Measurements from ENCODE around the gene PAX7. TPM values are rescaled to one million over a fixed set of nuclear protein-coding genes. Genes with fewer than 3 reads are reported as not detected.

Gene PAX7
- polyA plus RNA-seq, 2 of the 4 experiments (the other 2 are of a cell fraction): 0.23 to 0.48 TPM

GRCh38 chr1:18786149-18786548 lies 155.5 kb downstream of the PAX7 start:
- FAIRE-seq (no peak), ATAC-seq (no peak), DNase-seq (ENCODE audit: low read depth in 1 of 2, low spot score in 1 of 2) (no peak)
- Histone ChIP-seq H3K4me1 (no peaks in the 10 kb centered on the region), H3K27ac (no peak overlapping the region), H3K4me3 (no peak overlapping the region), H3K9me3 (no peaks in the 10 kb centered on the region), H3K4me2 (no peak overlapping the region)
- TF ChIP-seq CHD4 (IDR thresholded peaks at IDR 0.05; ENCODE audit: borderline replicate concordance) (no peak), EHF (CRISPR knock-in tag; IDR thresholded peaks at IDR 0.05) (no peak), HOXB5 (CRISPR knock-in tag; IDR thresholded peaks at IDR 0.05) (no peak), RARB (CRISPR knock-in tag; IDR thresholded peaks at IDR 0.05) (no peak), RAD21 (conservative IDR thresholded peaks at IDR 0.05 in 1 of 2, IDR thresholded peaks at IDR 0.05 in 1 of 2) (no peak), SMC3 (IDR thresholded peaks at IDR 0.05) (no peak), ZFP36 (IDR thresholded peaks at IDR 0.05; ENCODE audit: borderline replicate concordance, partially characterized antibody) (no peak), MAFK (IDR thresholded peaks at IDR 0.05; ENCODE audit: partially characterized antibody) (no peak), KDM1A (IDR thresholded peaks at IDR 0.05; ENCODE audit: low read depth) (no peak)
- TF ChIP-seq, protein P1, sequence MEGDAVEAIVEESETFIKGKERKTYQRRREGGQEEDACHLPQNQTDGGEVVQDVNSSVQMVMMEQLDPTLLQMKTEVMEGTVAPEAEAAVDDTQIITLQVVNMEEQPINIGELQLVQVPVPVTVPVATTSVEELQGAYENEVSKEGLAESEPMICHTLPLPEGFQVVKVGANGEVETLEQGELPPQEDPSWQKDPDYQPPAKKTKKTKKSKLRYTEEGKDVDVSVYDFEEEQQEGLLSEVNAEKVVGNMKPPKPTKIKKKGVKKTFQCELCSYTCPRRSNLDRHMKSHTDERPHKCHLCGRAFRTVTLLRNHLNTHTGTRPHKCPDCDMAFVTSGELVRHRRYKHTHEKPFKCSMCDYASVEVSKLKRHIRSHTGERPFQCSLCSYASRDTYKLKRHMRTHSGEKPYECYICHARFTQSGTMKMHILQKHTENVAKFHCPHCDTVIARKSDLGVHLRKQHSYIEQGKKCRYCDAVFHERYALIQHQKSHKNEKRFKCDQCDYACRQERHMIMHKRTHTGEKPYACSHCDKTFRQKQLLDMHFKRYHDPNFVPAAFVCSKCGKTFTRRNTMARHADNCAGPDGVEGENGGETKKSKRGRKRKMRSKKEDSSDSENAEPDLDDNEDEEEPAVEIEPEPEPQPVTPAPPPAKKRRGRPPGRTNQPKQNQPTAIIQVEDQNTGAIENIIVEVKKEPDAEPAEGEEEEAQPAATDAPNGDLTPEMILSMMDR (IDR thresholded peaks at IDR 0.05): no peak
- TF ChIP-seq, protein P2, sequence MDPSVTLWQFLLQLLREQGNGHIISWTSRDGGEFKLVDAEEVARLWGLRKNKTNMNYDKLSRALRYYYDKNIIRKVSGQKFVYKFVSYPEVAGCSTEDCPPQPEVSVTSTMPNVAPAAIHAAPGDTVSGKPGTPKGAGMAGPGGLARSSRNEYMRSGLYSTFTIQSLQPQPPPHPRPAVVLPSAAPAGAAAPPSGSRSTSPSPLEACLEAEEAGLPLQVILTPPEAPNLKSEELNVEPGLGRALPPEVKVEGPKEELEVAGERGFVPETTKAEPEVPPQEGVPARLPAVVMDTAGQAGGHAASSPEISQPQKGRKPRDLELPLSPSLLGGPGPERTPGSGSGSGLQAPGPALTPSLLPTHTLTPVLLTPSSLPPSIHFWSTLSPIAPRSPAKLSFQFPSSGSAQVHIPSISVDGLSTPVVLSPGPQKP (IDR thresholded peaks at IDR 0.05; ENCODE audit: low read depth, low read length): no peak
- TF ChIP-seq, protein P3, sequence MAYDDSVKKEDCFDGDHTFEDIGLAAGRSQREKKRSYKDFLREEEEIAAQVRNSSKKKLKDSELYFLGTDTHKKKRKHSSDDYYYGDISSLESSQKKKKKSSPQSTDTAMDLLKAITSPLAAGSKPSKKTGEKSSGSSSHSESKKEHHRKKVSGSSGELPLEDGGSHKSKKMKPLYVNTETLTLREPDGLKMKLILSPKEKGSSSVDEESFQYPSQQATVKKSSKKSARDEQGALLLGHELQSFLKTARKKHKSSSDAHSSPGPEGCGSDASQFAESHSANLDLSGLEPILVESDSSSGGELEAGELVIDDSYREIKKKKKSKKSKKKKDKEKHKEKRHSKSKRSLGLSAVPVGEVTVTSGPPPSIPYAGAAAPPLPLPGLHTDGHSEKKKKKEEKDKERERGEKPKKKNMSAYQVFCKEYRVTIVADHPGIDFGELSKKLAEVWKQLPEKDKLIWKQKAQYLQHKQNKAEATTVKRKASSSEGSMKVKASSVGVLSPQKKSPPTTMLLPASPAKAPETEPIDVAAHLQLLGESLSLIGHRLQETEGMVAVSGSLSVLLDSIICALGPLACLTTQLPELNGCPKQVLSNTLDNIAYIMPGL (CRISPR knock-in tag; IDR thresholded peaks at IDR 0.05; ENCODE audit: borderline replicate concordance): no peak
- 90% methylated on average over 3 of the region's 3 CpGs for WGBS (ENCODE audit: missing lambda C conversion rate)
- ChIA-PET POLR2A (no interaction called here), CTCF (interaction anchor here (0.8 kb wide), 1 partner anchor 189 kb away, joined by 3 read pairs; no protein-coding TSS in a partner anchor)

DNA sequence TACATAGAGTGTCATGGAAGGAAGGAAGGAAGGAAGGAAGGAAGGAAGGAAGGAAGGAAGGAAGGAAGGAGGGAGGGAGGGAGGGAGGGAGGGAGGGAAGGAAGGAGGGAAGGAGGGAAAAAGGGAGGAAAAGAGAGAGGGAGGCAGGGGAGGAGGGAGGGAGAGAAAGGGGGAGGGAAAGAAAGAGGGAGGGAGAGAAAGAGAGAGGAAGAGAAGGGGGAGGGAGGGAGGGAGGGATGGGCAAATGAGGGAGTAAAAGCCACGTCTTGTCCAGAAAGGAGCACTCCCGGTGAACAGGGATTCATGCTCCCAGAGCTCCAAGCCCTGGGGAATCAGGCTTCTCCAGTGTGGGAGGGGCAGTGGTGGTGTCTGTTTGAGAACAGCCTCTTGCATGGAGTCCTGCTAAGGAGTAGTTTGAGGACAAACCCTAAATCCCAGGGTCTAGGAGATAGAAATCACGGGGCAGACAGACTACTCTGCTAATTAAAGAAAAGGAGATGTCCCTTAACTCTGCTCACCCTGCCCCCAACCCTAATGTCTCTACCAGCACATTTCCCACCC lies 157.3 kb downstream of the PAX7 start:
- Histone ChIP-seq H3K4me1 (no peaks in the 10 kb centered on the region), H3K4me2 (no peak overlapping the region), H3K27ac (no peak overlapping the region), H3K4me3 (no peak overlapping the region), H3K9me3 (no peaks in the 10 kb centered on the region)
- ChIA-PET POLR2A (no interaction called here), CTCF (no interaction called here)
- WGBS (ENCODE audit: missing lambda C conversion rate): 16% methylated on average over 3 of the region's 3 CpGs
- TF ChIP-seq HDAC2 (IDR thresholded peaks at IDR 0.05): no peak
- TF ChIP-seq ZFP36 (IDR thresholded peaks at IDR 0.05; ENCODE audit: borderline replicate concordance, partially characterized antibody): no peak
- no peak for TF ChIP-seq RAD21 (conservative IDR thresholded peaks at IDR 0.05 in 1 of 2, IDR thresholded peaks at IDR 0.05 in 1 of 2)
- TF ChIP-seq RARB (CRISPR knock-in tag; IDR thresholded peaks at IDR 0.05): no peak
- TF ChIP-seq NR3C1 (IDR thresholded peaks at IDR 0.05): no peak
- no peak for TF ChIP-seq HOXB13 (CRISPR knock-in tag; IDR thresholded peaks at IDR 0.05; ENCODE audit: low read depth)
- TF ChIP-seq CHD4 (IDR thresholded peaks at IDR 0.05; ENCODE audit: borderline replicate concordance): no peak
- TF ChIP-seq RNF2 (IDR thresholded peaks at IDR 0.05; ENCODE audit: borderline replicate concordance, low read depth): no peak
- TF ChIP-seq HOXA7 (CRISPR knock-in tag; IDR thresholded peaks at IDR 0.05): no peak
- TF ChIP-seq TFCP2L1 (CRISPR knock-in tag; IDR thresholded peaks at IDR 0.05): no peak
- FAIRE-seq (no peak), ATAC-seq (no peak), DNase-seq (ENCODE audit: low read depth in 1 of 2, low spot score in 1 of 2) (no peak)

DNA sequence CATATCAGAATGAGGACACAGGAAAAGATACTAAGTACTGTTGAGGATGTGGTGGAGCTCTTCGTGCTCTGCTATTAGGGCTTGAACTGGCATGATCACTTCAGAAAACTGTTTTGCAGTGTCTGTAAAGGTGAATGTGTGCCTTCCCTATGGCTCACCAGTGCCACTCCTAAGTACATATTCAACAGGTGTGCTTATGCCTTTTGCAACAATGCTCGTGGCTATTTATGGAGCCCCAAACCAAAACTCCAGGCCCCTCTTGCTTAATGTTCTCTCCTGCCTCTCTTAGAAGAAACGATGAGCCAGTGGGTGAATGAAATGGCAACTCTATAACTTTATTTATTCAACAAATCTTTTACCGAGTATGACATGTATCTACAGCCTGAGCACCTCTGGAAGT lies 158.6 kb downstream of the PAX7 start:
- ChIA-PET CTCF (no interaction called here), POLR2A (no interaction called here)
- ATAC-seq (no peak), FAIRE-seq (no peak), DNase-seq (ENCODE audit: low read depth in 1 of 2, low spot score in 1 of 2) (no peak)
- Histone ChIP-seq H3K4me1 (no peaks in the 10 kb centered on the region), H3K4me3 (no peak overlapping the region), H3K27ac (no peak overlapping the region), H3K4me2 (no peak overlapping the region), H3K9me3 (no peaks in the 10 kb centered on the region)
- 29% methylated on average over 4 of the region's 4 CpGs for WGBS (ENCODE audit: missing lambda C conversion rate)
- TF ChIP-seq ESRRA (IDR thresholded peaks at IDR 0.05; ENCODE audit: borderline replicate concordance, low read length) (no peak), RNF2 (IDR thresholded peaks at IDR 0.05; ENCODE audit: borderline replicate concordance, low read depth) (no peak), POLR2A (IDR thresholded peaks at IDR 0.05; ENCODE audit: low read length) (no peak), RFX5 (IDR thresholded peaks at IDR 0.05) (no peak), HDAC2 (IDR thresholded peaks at IDR 0.05) (no peak), HES2 (IDR thresholded peaks at IDR 0.05) (no peak), CEBPB (IDR thresholded peaks at IDR 0.05) (no peak), POLR2AphosphoS2 (conservative IDR thresholded peaks at IDR 0.05; ENCODE audit: low read length) (no peak), MAFK (IDR thresholded peaks at IDR 0.05; ENCODE audit: partially characterized antibody) (no peak), CBX8 (IDR thresholded peaks at IDR 0.05) (no peak), PHF8 (IDR thresholded peaks at IDR 0.05; ENCODE audit: borderline replicate concordance, low read depth) (no peak)
- TF ChIP-seq, protein P1 (IDR thresholded peaks at IDR 0.05): no peak
